ENCODE results near the gene TINCR.
"Not testable (repeated sequence)": the region's sequence is repeated elsewhere in the genome, so short reads cannot be mapped to it uniquely, and the experiment has no call there.

GRCh38 chr19:5608766-5609165 lies 41.0 kb upstream of the TINCR start:
- not testable (repeated sequence) for TF ChIP-seq CTCF, POLR2A (IDR thresholded peaks at IDR 0.05)
